MCF 10A (cell line): ENCODE measurements around the gene EDC4. TPM values are rescaled to one million over a fixed set of nuclear protein-coding genes. Genes with fewer than 3 reads are reported as not detected.

Experiments
- BruUV-seq: library from RNA; stranded (reverse); fragments of 400-500 nt; replicated peaks from 2 replicates; lab custom pipeline; 2021; lab: Mats Ljungman, UMichigan
- CTCF ChIA-PET: fragments of 300-600 bp; sonication (Branson Sonifier 250); formaldehyde crosslinking; extraction: SDS; loops from one replicate; lab custom pipeline; 2021; ENCODE audit warnings: antibody characterized with exemption, inconsistent platforms; lab: Yijun Ruan, JAX
- POLR2A ChIA-PET: fragments of 300-600, 350-650 bp; sonication (Branson Sonifier 250); formaldehyde crosslinking; extraction: SDS; loops from one replicate; lab custom pipeline; 2020; ENCODE audit warnings: antibody characterized with exemption, inconsistent platforms; lab: Yijun Ruan, JAX
- DNase-seq: peaks from one replicate; pipeline ENCODE4 v3.0.0-alpha.2; 2018; ENCODE audit not compliant: unreplicated experiment
- H3K27ac Mint-ChIP-seq: one replicate; pipeline ENCODE4 v1.8.0; 2022; ENCODE audit warnings: mild to moderate bottlenecking, low read depth, mixed read lengths; ENCODE audit not compliant: unreplicated experiment
- H3K27me3 Mint-ChIP-seq: one replicate; pipeline ENCODE4 v1.8.0; 2022; ENCODE audit warnings: mixed read lengths; ENCODE audit not compliant: insufficient read depth, unreplicated experiment
- H3K36me3 Mint-ChIP-seq: one replicate; pipeline ENCODE4 v1.8.0; 2022; ENCODE audit warnings: mild to moderate bottlenecking, moderate library complexity, mixed read lengths; ENCODE audit not compliant: insufficient read depth, unreplicated experiment
- H3K4me1 Mint-ChIP-seq: one replicate; pipeline ENCODE4 v1.8.0; 2022; ENCODE audit warnings: mixed read lengths; ENCODE audit not compliant: insufficient read depth, unreplicated experiment
- H3K4me3 Mint-ChIP-seq: one replicate; pipeline ENCODE4 v1.8.0; 2022; ENCODE audit warnings: mild to moderate bottlenecking, moderate library complexity, mixed read lengths; ENCODE audit not compliant: unreplicated experiment
- H3K9me3 Mint-ChIP-seq: one replicate; pipeline ENCODE4 v1.8.0; 2022; ENCODE audit warnings: mixed read lengths; ENCODE audit not compliant: unreplicated experiment
- CTCF ChIP-seq: fragments of 200-600 bp; IDR thresholded peaks from one replicate; pipeline ENCODE4 v1.8.0; 2022; ENCODE audit warnings: antibody characterized with exemption, mild to moderate bottlenecking; ENCODE audit not compliant: unreplicated experiment
- intact Hi-C: fragments of 100-400 bp; cut with micrococcal nuclease; formaldehyde crosslinking; loops from 2 replicates; pipeline ENCODE4 v1.14.1; 2022
- total RNA-seq: library from RNA; stranded (reverse); gene quantifications from 2 replicates; pipeline ENCODE4 v1.2.3, GENCODE V29; 2022

EDC4 gene
- total RNA-seq, 1 experiment from 2014 or later: 50.9 TPM

DNA sequence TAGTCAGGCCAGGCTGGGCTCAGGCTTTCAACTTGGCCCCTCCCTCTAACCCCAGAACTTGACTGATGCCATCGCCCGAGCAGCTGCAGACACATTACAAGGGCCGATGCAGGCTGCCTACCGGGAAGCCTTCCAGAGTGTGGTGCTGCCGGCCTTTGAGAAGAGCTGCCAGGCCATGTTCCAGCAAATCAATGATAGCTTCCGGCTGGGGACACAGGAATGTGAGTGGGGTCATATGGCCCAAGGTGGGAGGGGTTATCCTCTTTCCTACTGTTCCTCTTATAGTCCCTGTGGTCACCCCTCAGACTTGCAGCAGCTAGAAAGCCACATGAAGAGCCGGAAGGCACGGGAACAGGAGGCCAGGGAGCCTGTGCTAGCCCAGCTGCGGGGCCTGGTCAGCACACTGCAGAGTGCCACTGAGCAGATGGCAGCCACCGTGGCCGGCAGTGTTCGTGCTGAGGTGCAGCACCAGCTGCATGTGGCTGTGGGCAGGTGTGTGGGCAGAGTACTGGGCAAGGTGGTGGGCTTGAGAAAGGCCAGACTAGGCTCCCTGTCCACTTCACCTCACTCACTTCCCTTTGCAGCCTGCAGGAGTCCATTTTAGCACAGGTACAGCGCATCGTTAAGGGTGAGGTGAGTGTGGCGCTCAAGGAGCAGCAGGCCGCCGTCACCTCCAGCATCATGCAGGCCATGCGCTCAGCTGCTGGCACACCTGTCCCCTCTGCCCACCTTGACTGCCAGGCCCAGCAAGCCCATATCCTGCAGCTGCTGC, 9.7 kb downstream of the EDC4 start:
- no TSS peak for BruUV-seq
- Mint-ChIP-seq H3K27me3 (no peaks in the 10 kb centered on the region), H3K4me1 (peaks cover 17% of the 10 kb centered on the region), H3K9me3 (no peaks in the 10 kb centered on the region), H3K4me3 (no peak overlapping the region), H3K36me3 (peaks cover 59% of the 10 kb centered on the region), H3K27ac (peak overlapping the region; percentile 72)
- ChIA-PET CTCF (interaction anchor here (0.6 to 6.4 kb wide), 12 partner anchors 8 to 68 kb away, joined by 3 to 67 read pairs (median 7); partner anchors contain the start of genes EDC4 and NUTF2), POLR2A (interaction anchor here (0.6 to 3.5 kb wide), 3 partner anchors 9 to 923 kb away, joined by 3 to 18 read pairs (median 3); partner anchors contain the start of gene PSKH1)
- no peak for TF ChIP-seq CTCF
- intact Hi-C loops: loop anchor here (1.0 kb wide), 1 partner anchor 46 kb away; no protein-coding TSS in a partner anchor
- no peak for DNase-seq

- TF ChIP-seq CTCF: no peak
- intact Hi-C loops: loop anchor here (1.0 kb wide), 1 partner anchor 45 kb away; no protein-coding TSS in a partner anchor
- H3K4me1 Mint-ChIP-seq: peaks cover 17% of the 10 kb centered on the region
- H3K9me3 Mint-ChIP-seq: no peaks in the 10 kb centered on the region
- H3K27ac Mint-ChIP-seq: peak overlapping the region; percentile 72
- BruUV-seq: no TSS peak
- no peaks in the 10 kb centered on the region for H3K27me3 Mint-ChIP-seq
- peaks cover 52% of the 10 kb centered on the region for H3K36me3 Mint-ChIP-seq
- POLR2A ChIA-PET: interaction anchor here (1.6 to 3.5 kb wide), 4 partner anchors 10 to 39 kb away, joined by 4 to 18 read pairs (median 14); partner anchors contain the start of genes EDC4 and PSKH1
- CTCF ChIA-PET: interaction anchor here (0.6 to 6.4 kb wide), 32 partner anchors 9 to 732 kb away, joined by 3 to 67 read pairs (median 6); partner anchors contain the start of genes CTRL, EDC4, NUTF2 and PSKH1
- no peak overlapping the region for H3K4me3 Mint-ChIP-seq
- no peak for DNase-seq
Observed at GRCh38 chr16:67883146-67883871, 10.5 kb downstream of the EDC4 start.

DNA sequence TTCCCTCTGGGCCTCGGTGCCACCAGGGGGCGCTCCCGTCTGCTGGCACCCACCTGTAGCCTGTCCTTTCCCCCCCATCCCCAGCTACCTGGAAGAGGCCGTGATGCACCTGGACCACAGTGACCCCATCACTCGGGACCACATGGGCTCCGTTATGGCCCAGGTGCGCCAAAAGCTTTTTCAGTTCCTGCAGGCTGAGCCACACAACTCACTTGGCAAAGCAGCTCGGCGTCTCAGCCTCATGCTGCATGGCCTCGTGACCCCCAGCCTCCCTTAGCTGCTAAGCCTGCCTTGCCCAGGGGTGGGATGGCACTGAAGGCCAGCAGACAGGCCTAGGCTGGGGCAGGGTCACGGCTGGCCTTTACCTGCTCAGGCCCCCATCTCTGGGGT, 11.0 kb downstream of the EDC4 start:
- H3K4me3 Mint-ChIP-seq: no peak overlapping the region
- intact Hi-C loops: loop anchor here (1.0 kb wide), 2 partner anchors 44 to 156 kb away; no protein-coding TSS in a partner anchor
- BruUV-seq: no TSS peak
- no peaks in the 10 kb centered on the region for H3K27me3 Mint-ChIP-seq
- peak; percentile 57 for DNase-seq
- H3K9me3 Mint-ChIP-seq: no peaks in the 10 kb centered on the region
- ChIA-PET CTCF (interaction anchor here (0.6 to 6.4 kb wide), 34 partner anchors 9 to 731 kb away, joined by 3 to 67 read pairs (median 6); partner anchors contain the start of genes CTRL, EDC4, NUTF2 and PSKH1), POLR2A (interaction anchor here (0.7 to 3.5 kb wide), 6 partner anchors 9 to 81 kb away, joined by 3 to 18 read pairs (median 12); partner anchors contain the start of genes EDC4, PSKH1 and PSMB10)
- H3K36me3 Mint-ChIP-seq: peaks cover 46% of the 10 kb centered on the region
- peak overlapping the region; percentile 72 for H3K27ac Mint-ChIP-seq
- H3K4me1 Mint-ChIP-seq: peaks cover 17% of the 10 kb centered on the region
- TF ChIP-seq CTCF: peak; percentile 80
